ENCODE measurements around the gene CDC42EP1. TPM values are rescaled to one million over a fixed set of nuclear protein-coding genes. Genes with fewer than 3 reads are reported as not detected.

CDC42EP1 gene
- polyA plus RNA-seq, 1 of the 3 experiments (the other 2 are of a cell fraction) = 24.9 TPM

DNA sequence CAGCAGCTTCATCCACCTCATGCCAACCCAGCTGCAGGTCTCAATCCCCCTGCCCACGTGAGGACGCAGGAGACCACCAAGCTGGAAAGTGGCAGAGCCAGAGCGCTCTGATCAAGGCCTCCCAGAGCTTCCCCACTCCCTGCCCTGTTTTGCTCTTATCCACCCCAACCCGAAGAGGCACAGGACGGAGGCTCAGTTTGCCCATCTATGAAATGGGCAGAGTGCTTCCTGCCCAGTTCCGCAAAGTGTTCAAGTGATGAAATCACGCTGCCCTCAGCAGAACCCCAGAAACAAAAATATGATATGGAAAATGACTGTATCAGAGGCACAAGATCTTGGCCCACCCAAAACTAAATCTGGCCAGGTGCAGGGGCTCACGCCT lies 11.7 kb downstream of the CDC42EP1 start (continued):
- TF ChIP-seq, protein P1, sequence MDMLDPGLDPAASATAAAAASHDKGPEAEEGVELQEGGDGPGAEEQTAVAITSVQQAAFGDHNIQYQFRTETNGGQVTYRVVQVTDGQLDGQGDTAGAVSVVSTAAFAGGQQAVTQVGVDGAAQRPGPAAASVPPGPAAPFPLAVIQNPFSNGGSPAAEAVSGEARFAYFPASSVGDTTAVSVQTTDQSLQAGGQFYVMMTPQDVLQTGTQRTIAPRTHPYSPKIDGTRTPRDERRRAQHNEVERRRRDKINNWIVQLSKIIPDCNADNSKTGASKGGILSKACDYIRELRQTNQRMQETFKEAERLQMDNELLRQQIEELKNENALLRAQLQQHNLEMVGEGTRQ (IDR thresholded peaks at IDR 0.05; ENCODE audit: borderline replicate concordance, low read depth, low read length) = no peak
- TF ChIP-seq RCOR1 (IDR thresholded peaks at IDR 0.05; ENCODE audit: low read length) (no peak), MEF2A (IDR thresholded peaks at IDR 0.05; ENCODE audit: borderline replicate concordance, low read depth) (no peak), FOXJ3 (CRISPR knock-in tag; IDR thresholded peaks at IDR 0.05) (no peak)
- TF ChIP-seq, protein P2, sequence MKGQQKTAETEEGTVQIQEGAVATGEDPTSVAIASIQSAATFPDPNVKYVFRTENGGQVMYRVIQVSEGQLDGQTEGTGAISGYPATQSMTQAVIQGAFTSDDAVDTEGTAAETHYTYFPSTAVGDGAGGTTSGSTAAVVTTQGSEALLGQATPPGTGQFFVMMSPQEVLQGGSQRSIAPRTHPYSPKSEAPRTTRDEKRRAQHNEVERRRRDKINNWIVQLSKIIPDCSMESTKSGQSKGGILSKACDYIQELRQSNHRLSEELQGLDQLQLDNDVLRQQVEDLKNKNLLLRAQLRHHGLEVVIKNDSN (IDR thresholded peaks at IDR 0.05; ENCODE audit: borderline replicate concordance, low read depth) = no peak
- TF ChIP-seq, protein P3, sequence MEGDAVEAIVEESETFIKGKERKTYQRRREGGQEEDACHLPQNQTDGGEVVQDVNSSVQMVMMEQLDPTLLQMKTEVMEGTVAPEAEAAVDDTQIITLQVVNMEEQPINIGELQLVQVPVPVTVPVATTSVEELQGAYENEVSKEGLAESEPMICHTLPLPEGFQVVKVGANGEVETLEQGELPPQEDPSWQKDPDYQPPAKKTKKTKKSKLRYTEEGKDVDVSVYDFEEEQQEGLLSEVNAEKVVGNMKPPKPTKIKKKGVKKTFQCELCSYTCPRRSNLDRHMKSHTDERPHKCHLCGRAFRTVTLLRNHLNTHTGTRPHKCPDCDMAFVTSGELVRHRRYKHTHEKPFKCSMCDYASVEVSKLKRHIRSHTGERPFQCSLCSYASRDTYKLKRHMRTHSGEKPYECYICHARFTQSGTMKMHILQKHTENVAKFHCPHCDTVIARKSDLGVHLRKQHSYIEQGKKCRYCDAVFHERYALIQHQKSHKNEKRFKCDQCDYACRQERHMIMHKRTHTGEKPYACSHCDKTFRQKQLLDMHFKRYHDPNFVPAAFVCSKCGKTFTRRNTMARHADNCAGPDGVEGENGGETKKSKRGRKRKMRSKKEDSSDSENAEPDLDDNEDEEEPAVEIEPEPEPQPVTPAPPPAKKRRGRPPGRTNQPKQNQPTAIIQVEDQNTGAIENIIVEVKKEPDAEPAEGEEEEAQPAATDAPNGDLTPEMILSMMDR (IDR thresholded peaks at IDR 0.05) = no peak

DNA sequence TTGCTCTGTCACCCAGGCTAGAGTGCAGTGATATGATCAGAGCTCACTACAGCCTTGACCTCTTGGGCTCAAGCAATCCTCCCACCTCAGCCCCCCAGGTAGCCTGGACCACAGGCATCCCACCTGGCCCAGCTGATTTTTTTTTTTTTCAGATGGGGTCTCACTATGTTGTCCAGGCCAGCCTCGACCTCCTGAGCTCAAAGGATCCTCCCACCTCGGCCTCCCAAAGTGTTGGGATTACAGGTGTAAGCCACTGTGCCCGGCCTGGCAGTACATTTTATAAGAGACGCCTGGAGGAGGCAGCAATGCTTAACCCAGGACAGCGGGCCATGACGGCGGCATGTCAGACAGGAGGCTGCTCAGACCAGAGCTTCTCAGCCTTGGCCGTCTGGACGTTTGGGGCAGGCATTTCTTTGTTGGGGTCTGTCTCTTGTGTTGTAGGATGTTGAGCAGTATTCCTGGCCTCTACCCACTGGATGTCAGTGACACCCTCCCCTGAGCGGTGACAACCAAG lies 15.3 kb downstream of the CDC42EP1 start:
- peaks cover 10% of the 10 kb centered on the region for H4K20me1 ChIP-seq (ENCODE audit: insufficient read depth)
- H3K79me2 ChIP-seq (ENCODE audit: insufficient read depth) = peaks cover 5% of the 10 kb centered on the region; the same call in 1 of the 2 replicates
- no peak overlapping the region for H3K27ac ChIP-seq (ENCODE audit: low read depth in 2 of 2, low read length in 1 of 2)
- no peak for DNase-seq
- no peaks in the 10 kb centered on the region for H3K9me3 ChIP-seq
- no peaks in the 10 kb centered on the region for H3K4me1 ChIP-seq (ENCODE audit: control insufficient read depth in 1 of 2, insufficient read depth in 2 of 2, low read depth in 1 of 2, low read length in 1 of 2)
- H3K9ac ChIP-seq = no peak overlapping the region
- no peaks in the 10 kb centered on the region for H3K27me3 ChIP-seq (ENCODE audit: insufficient read depth)
- CTCF ChIA-PET = interaction anchor here (1.0 to 20.5 kb wide), 4 partner anchors 9 to 44 kb away, joined by 3 to 647 read pairs (median 4); no protein-coding TSS in a partner anchor
- H3K9me2 ChIP-seq = no peaks in the 10 kb centered on the region
- H3F3A ChIP-seq (replicated peaks; ENCODE audit: insufficient read depth) = peaks cover 7% of the 10 kb centered on the region
- H3K4me2 ChIP-seq = no peak overlapping the region
- H2AFZ ChIP-seq (ENCODE audit: low read depth) = no peak overlapping the region
- WGBS (ENCODE audit: low lambda C conversion rate) = 81% methylated on average over 3 of the region's 10 CpGs
- POLR2A ChIA-PET = no interaction called here
- TF ChIP-seq RAD21 (IDR thresholded peaks at IDR 0.05; ENCODE audit: low read length) (no peak), FOXJ3 (CRISPR knock-in tag; IDR thresholded peaks at IDR 0.05) (no peak), TAF1 (IDR thresholded peaks at IDR 0.05; ENCODE audit: borderline replicate concordance, low read depth, low read length) (no peak), TEAD4 (IDR thresholded peaks at IDR 0.05; ENCODE audit: borderline replicate concordance, insufficient read depth) (no peak)
- TF ChIP-seq, protein P4, sequence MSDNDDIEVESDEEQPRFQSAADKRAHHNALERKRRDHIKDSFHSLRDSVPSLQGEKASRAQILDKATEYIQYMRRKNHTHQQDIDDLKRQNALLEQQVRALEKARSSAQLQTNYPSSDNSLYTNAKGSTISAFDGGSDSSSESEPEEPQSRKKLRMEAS (IDR thresholded peaks at IDR 0.05; ENCODE audit: low read depth) = no peak
- H3K36me3 ChIP-seq (replicated peaks in 1 of 2; ENCODE audit: control insufficient read depth in 1 of 2, insufficient read depth in 2 of 2, low read length in 1 of 2) = no peaks in the 10 kb centered on the region
- no peak overlapping the region for H3K4me3 ChIP-seq (ENCODE audit: low read depth in 2 of 2, low read length in 1 of 2)

DNA sequence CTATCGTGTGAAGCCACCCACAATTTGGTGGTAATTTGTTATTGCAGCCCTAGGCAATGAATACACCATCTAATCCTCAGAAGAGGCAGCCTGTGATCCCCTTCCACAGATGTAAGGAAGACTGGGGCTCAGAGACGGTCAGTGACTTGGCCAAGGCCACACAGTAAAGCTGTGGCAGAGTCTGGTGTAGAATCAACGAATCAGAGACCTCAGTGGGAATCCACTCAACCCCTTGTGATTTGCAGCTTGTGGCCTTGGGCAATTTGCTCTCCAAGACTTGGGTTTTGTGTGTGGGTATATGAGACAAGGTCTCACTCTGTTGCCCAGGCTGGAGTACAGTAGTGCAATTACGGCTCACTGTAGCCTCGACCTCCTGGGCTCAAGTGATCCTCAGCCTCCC lies 17.7 kb downstream of the CDC42EP1 start:
- Histone ChIP-seq H3K4me1 (ENCODE audit: control insufficient read depth in 1 of 2, insufficient read depth in 2 of 2, low read depth in 1 of 2, low read length in 1 of 2) (no peaks in the 10 kb centered on the region; a peak in 2 of 4 replicates), H3K4me2 (no peak overlapping the region), H3K9me2 (no peaks in the 10 kb centered on the region), H3K79me2 (ENCODE audit: insufficient read depth) (no peaks in the 10 kb centered on the region), H3K27ac (ENCODE audit: low read depth in 2 of 2, low read length in 1 of 2) (no peak overlapping the region), H3K9me3 (no peaks in the 10 kb centered on the region), H3F3A (replicated peaks; ENCODE audit: insufficient read depth) (peaks cover 8% of the 10 kb centered on the region), H3K9ac (no peak overlapping the region), H4K20me1 (ENCODE audit: insufficient read depth) (no peaks in the 10 kb centered on the region), H3K27me3 (ENCODE audit: insufficient read depth) (no peaks in the 10 kb centered on the region), H3K36me3 (replicated peaks in 1 of 2; ENCODE audit: control insufficient read depth in 1 of 2, insufficient read depth in 2 of 2, low read length in 1 of 2) (no peaks in the 10 kb centered on the region), H2AFZ (ENCODE audit: low read depth) (no peak overlapping the region), H3K4me3 (ENCODE audit: low read depth in 2 of 2, low read length in 1 of 2) (no peak overlapping the region)
- POLR2A ChIA-PET = no interaction called here
- DNase-seq = no peak
- CTCF ChIA-PET = interaction anchor here (1.2 to 3.9 kb wide), 4 partner anchors 11 to 39 kb away, joined by 4 to 32 read pairs (median 10); no protein-coding TSS in a partner anchor
- 85% methylated on average over 4 of the region's 5 CpGs for WGBS (ENCODE audit: low lambda C conversion rate)
- TF ChIP-seq, protein P3 (IDR thresholded peaks at IDR 0.05) = no peak
- no peak for TF ChIP-seq RCOR1 (IDR thresholded peaks at IDR 0.05; ENCODE audit: low read length)
- TF ChIP-seq JUND (IDR thresholded peaks at IDR 0.05) = no peak
- no peak for TF ChIP-seq EP300 (IDR thresholded peaks at IDR 0.05; ENCODE audit: borderline replicate concordance in 1 of 2, low read depth in 1 of 2, low read length in 1 of 2)
- TF ChIP-seq SIN3A (IDR thresholded peaks at IDR 0.05; ENCODE audit: borderline replicate concordance, low read depth, low read length) = no peak
- no peak for TF ChIP-seq MXI1 (IDR thresholded peaks at IDR 0.05; ENCODE audit: low read depth, low read length)
- no peak for TF ChIP-seq GABPA (IDR thresholded peaks at IDR 0.05; ENCODE audit: low read depth)
- TF ChIP-seq SMC3 (IDR thresholded peaks at IDR 0.05; ENCODE audit: low read depth, low read length) = no peak
- no peak for TF ChIP-seq YY1 (IDR thresholded peaks at IDR 0.05; ENCODE audit: low read depth)
- TF ChIP-seq RAD21 (IDR thresholded peaks at IDR 0.05; ENCODE audit: low read length) = no peak

Data from SK-N-SH (cell line).